K562 (cell line): ENCODE data around the gene TNNT2. TPM values are rescaled to one million over a fixed set of nuclear protein-coding genes. Genes with fewer than 3 reads are reported as not detected.

Experiments
- ATAC-seq: fragments of 200-7000 bp; cut with Tn5 transposase; 3 replicates; pipeline ENCODE4 v1.9.1; 2020; ENCODE audit warnings: moderate library complexity
- BruUV-seq: library from RNA; stranded (reverse); fragments of 400-500 nt; replicated peaks from 2 replicates; lab custom pipeline; 2021; lab: Mats Ljungman, UMichigan
- CTCF ChIA-PET: fragments of 300-600 bp; formaldehyde crosslinking; extraction: SDS; loops from one replicate; lab custom pipeline; 2021; ENCODE audit warnings: low intra/inter-chr PET ratio; lab: Yijun Ruan, JAX
- POLR2A ChIA-PET: fragments of 300-600, 350-650 bp; sonication (Branson Sonifier 250); formaldehyde crosslinking; extraction: SDS; loops from one replicate; lab custom pipeline; 2021; ENCODE audit warnings: antibody characterized with exemption, inconsistent platforms; lab: Yijun Ruan, JAX
- DNase-seq, 4 experiments: peaks; one replicate each; pipeline versions ENCODE4 v3.0.0 to v3.0.0-alpha.2; 2011 to 2018; ENCODE audit warnings: low spot score in 3 of 4, mixed read lengths in 3 of 4; ENCODE audit errors: extremely low read depth in 1 of 4
- FAIRE-seq: peaks from 2 replicates; lab custom pipeline; 2011; peaks lifted over from hg19 to GRCh38; lab: Jason Lieb, UNC
- H2AFZ ChIP-seq: 2 replicates; pipeline ENCODE4 v1.6.0; 2011; ENCODE audit warnings: low read depth, low read length, control low read depth, inconsistent platforms
- H3K27ac ChIP-seq: fragments of 200-600 bp; 3 replicates; pipeline ENCODE4 v1.8.0; 2011; ENCODE audit warnings: low read depth, mild to moderate bottlenecking, control low read depth, inconsistent platforms, low read length, moderate library complexity, mixed read lengths; ENCODE audit errors: extremely low read depth
- H3K27me3 ChIP-seq, 2 experiments: fragments of 300-600 bp in 1 of 2; 2 replicates in 1 of 2; 3 replicates in 1 of 2; pipeline versions ENCODE4 v1.6.0 to v1.8.0; 2011; ENCODE audit warnings: inconsistent platforms in 2 of 2, low read length in 2 of 2, mild to moderate bottlenecking in 1 of 2, mixed read lengths in 1 of 2, moderate library complexity in 1 of 2; ENCODE audit not compliant: control insufficient read depth in 2 of 2, insufficient read depth in 2 of 2
- H3K36me3 ChIP-seq: fragments of 300-600 bp; 3 replicates; pipeline ENCODE4 v1.8.0; 2011; ENCODE audit warnings: mild to moderate bottlenecking, low read length, inconsistent platforms; ENCODE audit not compliant: control insufficient read depth, insufficient read depth
- H3K4me1 ChIP-seq, 2 experiments: fragments of 200-600 bp in 1 of 2; replicated peaks in 1 of 2; 2 replicates in 1 of 2; 3 replicates in 1 of 2; pipeline versions ENCODE4 v1.5.1 to v1.8.0; 2011; ENCODE audit warnings: inconsistent platforms in 2 of 2, low read length in 2 of 2, mild to moderate bottlenecking in 1 of 2, mixed read lengths in 1 of 2, moderate library complexity in 1 of 2; ENCODE audit not compliant: control insufficient read depth in 2 of 2, insufficient read depth in 2 of 2
- H3K4me2 ChIP-seq: 2 replicates; pipeline ENCODE4 v1.6.1; 2011; ENCODE audit warnings: low read length, control low read depth, inconsistent platforms, mixed read lengths; ENCODE audit not compliant: insufficient read depth
- H3K4me3 ChIP-seq: fragments of 200-600 bp; sonication (generic), shearing (Covaris generic); 2 replicates; pipeline ENCODE4 v1.5.1; 2016; ENCODE audit warnings: control low read depth, inconsistent platforms
- H3K79me2 ChIP-seq: fragments of 200-600 bp; 3 replicates; pipeline ENCODE4 v1.8.0; 2011; ENCODE audit warnings: low read length, inconsistent platforms; ENCODE audit not compliant: control insufficient read depth, insufficient read depth
- H3K9ac ChIP-seq, 2 experiments: 2 replicates each; pipeline versions ENCODE4 v1.6.0 to v1.6.1; 2011; ENCODE audit warnings: low read depth in 2 of 2, low read length in 2 of 2, control low read depth in 1 of 2, inconsistent platforms in 1 of 2, mild to moderate bottlenecking in 1 of 2, mixed read lengths in 1 of 2; ENCODE audit not compliant: insufficient read depth in 1 of 2
- H3K9me1 ChIP-seq: one replicate; pipeline ENCODE4 v1.6.0; 2011; ENCODE audit warnings: inconsistent platforms, mild to moderate bottlenecking, low read length, moderate library complexity; ENCODE audit not compliant: control insufficient read depth, insufficient read depth
- H3K9me3 ChIP-seq: replicated peaks from 2 replicates; pipeline ENCODE4 v1.5.1; 2011; ENCODE audit warnings: low read depth, low read length, inconsistent platforms; ENCODE audit not compliant: control insufficient read depth, insufficient read depth
- H4K20me1 ChIP-seq: replicated peaks from 2 replicates; pipeline ENCODE4 v1.6.1; 2011; ENCODE audit warnings: low read length, inconsistent platforms, mixed read lengths; ENCODE audit not compliant: control insufficient read depth, insufficient read depth
- CHD7 ChIP-seq: fragments of 200-600 bp; sonication (generic); IDR thresholded peaks from one replicate; pipeline ENCODE4 v1.6.1; 2012; ENCODE audit warnings: mild to moderate bottlenecking, low read depth, low read length, inconsistent platforms
- GTF2B ChIP-seq: IDR thresholded peaks from 2 replicates; pipeline ENCODE4 v1.6.1; 2011; ENCODE audit not compliant: insufficient read length; ENCODE audit errors: extremely low read depth
- MECOM ChIP-seq: fragments of 250-450 bp; sonication (Bioruptor Pico); IDR thresholded peaks from 2 replicates; pipeline ENCODE4 v1.8.0; 2022; ENCODE audit warnings: inconsistent platforms
- NFATC3 ChIP-seq: fragments of 450-650 bp; IDR thresholded peaks from 2 replicates; pipeline ENCODE4 v1.6.1; 2017; ENCODE audit warnings: mild to moderate bottlenecking
- NFRKB ChIP-seq: fragments of 450-650 bp; IDR thresholded peaks from 2 replicates; pipeline ENCODE4 v1.6.1; 2016; ENCODE audit warnings: low read depth
- SRSF1 ChIP-seq: fragments of 200-400 bp; formaldehyde crosslinking; IDR thresholded peaks from 2 replicates; pipeline ENCODE4 v1.6.1; 2017; ENCODE audit warnings: mild to moderate bottlenecking, low read depth, low read length, moderate library complexity
- ZEB2 ChIP-seq: fragments of 450-650 bp; IDR thresholded peaks from 2 replicates; pipeline ENCODE4 v1.6.1; 2016
- WGBS: fragments of 100-300 bp; shearing (Covaris generic); methylation state at CpG from one replicate; pipeline ENCODE4 v1.1.6; 2016; ENCODE audit warnings: low coverage, mixed read lengths; ENCODE audit not compliant: insufficient coverage; ENCODE audit errors: missing lambda C conversion rate; 5-methylcytosine and 5-hydroxymethylcytosine counted together
- in situ Hi-C: fragments of 300-500 bp; cut with MboI; formaldehyde crosslinking; loops from 4 replicates; pipeline ENCODE4 v1.15.0; 2018; ENCODE audit warnings: inconsistent platforms, mixed read lengths
- intact Hi-C: fragments of 100-400 bp; cut with micrococcal nuclease; formaldehyde crosslinking; loops from 2 replicates; pipeline ENCODE4 v1.14.2; 2022
- polyA plus RNA-seq, 8 experiments: library from polyadenylated mRNA; depleted of rRNA in 4 of 8; stranded (reverse) in 5 of 8; unstranded in 3 of 8; fragments of >200 nt; fragmentation: Nextera tagmentation in 2 of 8; fragmentation: Illumina TruSeq in 1 of 8; extraction: Ambion mirVana in 2 of 8; extraction: Trizol in 1 of 8; gene quantifications; 2 replicates each; pipeline versions ENCODE4 v1.2.1 to v1.2.3, GENCODE V29; 2011 to 2014; ENCODE audit warnings: inconsistent platforms in 1 of 8, missing spikeins in 1 of 8
- total RNA-seq, 7 experiments: library from RNA; depleted of rRNA in 6 of 7; stranded (reverse); fragments of >200 nt in 6 of 7; fragmentation: Illumina TruSeq in 2 of 7; extraction: Trizol in 2 of 7; gene quantifications; 2 replicates each; pipeline versions ENCODE4 v1.2.1 to v1.2.3, GENCODE V29; 2011 to 2021; ENCODE audit warnings: low replicate concordance in 1 of 7

TNNT2 gene
- total and polyA plus RNA-seq, 9 of the 15 experiments (the other 6 are each of a cell fraction or from before 2014, with no cell fraction given) = not detected

DNA sequence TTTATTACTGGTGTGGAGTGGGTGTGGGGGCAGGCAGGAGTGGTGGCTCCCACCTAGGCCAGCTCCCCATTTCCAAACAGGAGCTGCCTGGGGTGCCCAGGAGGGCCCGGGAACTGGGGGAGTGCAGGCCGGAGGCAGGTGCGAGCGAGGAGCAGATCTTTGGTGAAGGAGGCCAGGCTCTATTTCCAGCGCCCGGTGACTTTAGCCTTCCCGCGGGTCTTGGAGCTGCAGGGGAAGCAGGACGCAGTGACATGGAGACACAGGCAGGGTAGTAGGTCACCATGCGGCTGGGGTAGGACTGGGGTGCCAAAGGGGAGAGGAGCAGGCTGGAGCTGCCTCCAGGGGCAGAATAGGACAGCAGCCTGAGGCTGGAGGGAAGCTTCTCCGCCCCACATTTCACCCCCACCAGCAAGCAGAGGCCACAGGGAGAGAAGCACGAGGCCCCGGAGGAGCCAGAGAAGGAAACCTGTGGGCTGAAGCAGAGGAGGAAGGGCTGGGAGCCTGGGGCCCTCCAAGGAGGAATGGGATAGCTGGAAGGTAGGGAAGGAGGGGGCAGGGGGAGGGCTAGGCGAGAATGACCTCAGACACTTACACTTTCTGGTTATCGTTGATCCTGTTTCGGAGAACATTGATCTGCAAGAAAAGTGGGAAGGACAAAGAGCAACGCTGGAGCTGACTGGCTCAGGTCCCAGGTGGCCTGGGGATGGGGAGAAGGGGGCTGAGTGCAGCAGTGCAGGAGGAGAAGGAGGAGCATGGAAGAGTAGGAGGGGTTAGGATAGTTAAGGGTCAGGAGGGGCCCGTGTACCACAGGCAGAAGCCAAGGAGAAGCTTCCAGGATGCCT, 18.2 kb downstream of the TNNT2 start:
- under 1% methylated on average over 17 of the region's 18 CpGs for WGBS
- peaks cover 0 to 67% of the 10 kb centered on the region in 2 experiments; a peak in 2 of 5 replicates for H3K27me3 ChIP-seq
- ATAC-seq (no peak), FAIRE-seq (no peak), DNase-seq (no peak)
- H3K36me3 ChIP-seq = no peaks in the 10 kb centered on the region
- no TSS peak for BruUV-seq
- H3K4me2 ChIP-seq = no peak overlapping the region
- H4K20me1 ChIP-seq = peaks cover 21% of the 10 kb centered on the region; the same call in 1 of the 2 replicates
- H3K4me3 ChIP-seq = no peak overlapping the region
- in situ Hi-C loops (no loop called here), intact Hi-C loops (no loop called here)
- ChIA-PET POLR2A (interaction anchor here (0.7 to 0.9 kb wide), 4 partner anchors 28 to 665 kb away, joined by 3 read pairs; no protein-coding TSS in a partner anchor), CTCF (interaction anchor here (5.2 kb wide), 1 partner anchor 105 kb away, joined by 60 read pairs; no protein-coding TSS in a partner anchor)
- H3K4me1 ChIP-seq = peaks cover 0 to 3% of the 10 kb centered on the region in 2 experiments; a peak in 1 of 5 replicates
- no peak overlapping the region for H3K27ac ChIP-seq
- H2AFZ ChIP-seq = no peak overlapping the region
- no peaks in the 10 kb centered on the region for H3K9me1 ChIP-seq
- H3K9ac ChIP-seq = no peak overlapping the region
- H3K79me2 ChIP-seq = no peaks in the 10 kb centered on the region
- no peaks in the 10 kb centered on the region for H3K9me3 ChIP-seq
- TF ChIP-seq CHD7 (no peak), NFATC3 (no peak), ZEB2 (no peak), MECOM (no peak), NFRKB (no peak), GTF2B (no peak), SRSF1 (no peak)
